HEK293T (cell line): Measurements from ENCODE around the gene EPHA3.

Source experiments
- BHLHE40 ChIP-seq: fragments of 450-650 bp; IDR thresholded peaks from 2 replicates; pipeline ENCODE4 v1.6.1; 2016; ENCODE audit warnings: mild to moderate bottlenecking, moderate library complexity, borderline replicate concordance
- ELF4 ChIP-seq: fragments of 450-650 bp; IDR thresholded peaks from 2 replicates; pipeline ENCODE4 v1.6.1; 2017; ENCODE audit warnings: antibody characterized with exemption
- FOXK2 ChIP-seq: fragments of 450-650 bp; IDR thresholded peaks from 2 replicates; pipeline ENCODE4 v1.6.1; 2016; ENCODE audit warnings: mild to moderate bottlenecking
- HDGF ChIP-seq: fragments of 450-650 bp; IDR thresholded peaks from 2 replicates; pipeline ENCODE4 v1.6.1; 2017; ENCODE audit warnings: antibody characterized with exemption, borderline replicate concordance
- L3MBTL2 ChIP-seq: fragments of 450-650 bp; conservative IDR thresholded peaks from 2 replicates; pipeline ENCODE4 v1.6.1; 2016; ENCODE audit warnings: mild to moderate bottlenecking
- SP1 ChIP-seq: fragments of 450-650 bp; IDR thresholded peaks from 2 replicates; pipeline ENCODE4 v1.6.1; 2017
- SUZ12 ChIP-seq: fragments of 450-650 bp; IDR thresholded peaks from 2 replicates; pipeline ENCODE4 v1.6.1; 2016; ENCODE audit warnings: mild to moderate bottlenecking
- TARDBP ChIP-seq: fragments of 450-650 bp; IDR thresholded peaks from 2 replicates; pipeline ENCODE4 v1.6.1; 2016
- ZNF384 ChIP-seq: fragments of 450-650 bp; IDR thresholded peaks from 2 replicates; pipeline ENCODE4 v1.6.1; 2016
- TF ChIP-seq, protein P1 (sequence below): fragments of 450-650 bp; IDR thresholded peaks from 2 replicates; pipeline ENCODE4 v1.6.1; 2016

DNA sequence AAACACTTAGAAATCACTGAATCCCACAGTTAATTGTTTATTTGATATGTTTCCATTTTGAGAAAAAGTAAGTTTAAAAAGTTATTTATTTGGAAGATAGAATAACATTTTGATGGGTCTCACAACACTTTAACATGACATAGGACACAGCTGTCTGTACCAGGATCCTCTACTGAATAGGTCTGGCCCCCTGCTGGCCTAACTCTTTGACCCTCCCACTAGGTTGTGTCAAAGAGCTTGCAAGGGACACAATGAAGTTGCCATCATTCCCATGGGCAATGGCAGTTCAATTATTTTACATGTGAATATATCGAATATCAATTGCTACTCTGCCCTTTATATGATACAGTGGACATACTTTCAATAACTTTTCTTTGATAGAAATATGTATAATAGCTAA lies 138.9 kb downstream of the EPHA3 start:
- TF ChIP-seq HDGF (no peak), FOXK2 (no peak), TARDBP (no peak), ELF4 (no peak), SP1 (no peak), ZNF384 (no peak), BHLHE40 (no peak), SUZ12 (no peak), L3MBTL2 (no peak)
- TF ChIP-seq, protein P1, sequence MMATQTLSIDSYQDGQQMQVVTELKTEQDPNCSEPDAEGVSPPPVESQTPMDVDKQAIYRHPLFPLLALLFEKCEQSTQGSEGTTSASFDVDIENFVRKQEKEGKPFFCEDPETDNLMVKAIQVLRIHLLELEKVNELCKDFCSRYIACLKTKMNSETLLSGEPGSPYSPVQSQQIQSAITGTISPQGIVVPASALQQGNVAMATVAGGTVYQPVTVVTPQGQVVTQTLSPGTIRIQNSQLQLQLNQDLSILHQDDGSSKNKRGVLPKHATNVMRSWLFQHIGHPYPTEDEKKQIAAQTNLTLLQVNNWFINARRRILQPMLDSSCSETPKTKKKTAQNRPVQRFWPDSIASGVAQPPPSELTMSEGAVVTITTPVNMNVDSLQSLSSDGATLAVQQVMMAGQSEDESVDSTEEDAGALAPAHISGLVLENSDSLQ, result no peak
